K562 (cell line): ENCODE measurements around the gene SNX15. TPM values are rescaled to one million over a fixed set of nuclear protein-coding genes. Genes with fewer than 3 reads are reported as not detected.

ENCODE experiments used
- BCOR ChIP-seq: fragments of 450-650 bp; IDR thresholded peaks from 2 replicates; pipeline ENCODE4 v1.6.1; 2016
- DPF2 ChIP-seq: fragments of 450-650 bp; IDR thresholded peaks from 2 replicates; pipeline ENCODE4 v1.6.1; 2016
- FOXK1 ChIP-seq: sonication (generic); formaldehyde crosslinking; IDR thresholded peaks from 2 replicates; pipeline ENCODE4 v1.8.0; 2022; ENCODE audit warnings: missing genetic modification reagents, mild to moderate bottlenecking, borderline replicate concordance
- HDAC2 ChIP-seq: fragments of 450-650 bp; IDR thresholded peaks from 2 replicates; pipeline ENCODE4 v1.6.1; 2016; ENCODE audit warnings: mild to moderate bottlenecking
- HEY1 ChIP-seq: fragments of 250-450 bp; sonication (Bioruptor Pico); IDR thresholded peaks from 2 replicates; pipeline ENCODE4 v1.5.0; 2020; ENCODE audit warnings: mild to moderate bottlenecking, moderate library complexity, borderline replicate concordance
- RBM25 ChIP-seq: fragments of 200-400 bp; formaldehyde crosslinking; IDR thresholded peaks from 2 replicates; pipeline ENCODE4 v1.6.1; 2018; ENCODE audit warnings: low read length, low read depth, moderate library complexity; ENCODE audit not compliant: severe bottlenecking
- RCOR1 ChIP-seq, 2 experiments: IDR thresholded peaks; 2 replicates each; pipeline ENCODE4 v1.6.1; 2012; ENCODE audit warnings: low read depth in 2 of 2, low read length in 2 of 2, borderline replicate concordance in 1 of 2, improper control_type of control experiment in 1 of 2
- SMARCC2 ChIP-seq: fragments of 450-650 bp; IDR thresholded peaks from 2 replicates; pipeline ENCODE4 v1.6.1; 2017; ENCODE audit warnings: antibody characterized with exemption, moderate library complexity, mild to moderate bottlenecking, low read depth
- TAF15 ChIP-seq: fragments of 200-400 bp; formaldehyde crosslinking; IDR thresholded peaks from 2 replicates; pipeline ENCODE4 v1.6.1; 2017; ENCODE audit warnings: mild to moderate bottlenecking, low read depth, low read length, moderate library complexity
- ZC3H11A ChIP-seq: IDR thresholded peaks from 2 replicates; pipeline ENCODE4 v1.6.1; 2012; ENCODE audit warnings: low read depth, low read length, improper control_type of control experiment
- ZNF121 ChIP-seq: sonication (generic); formaldehyde crosslinking; conservative IDR thresholded peaks from 2 replicates; pipeline ENCODE4 v1.8.0; 2022; ENCODE audit warnings: missing genetic modification reagents
- ZNF165 ChIP-seq: fragments of 250-450 bp; sonication (Bioruptor Pico); IDR thresholded peaks from 2 replicates; pipeline ENCODE4 v1.4.0; 2020; ENCODE audit warnings: borderline replicate concordance
- polyA plus RNA-seq, 8 experiments: library from polyadenylated mRNA; depleted of rRNA in 4 of 8; stranded (reverse) in 5 of 8; unstranded in 3 of 8; fragments of >200 nt; fragmentation: Nextera tagmentation in 2 of 8; fragmentation: Illumina TruSeq in 1 of 8; extraction: Ambion mirVana in 2 of 8; extraction: Trizol in 1 of 8; gene quantifications; 2 replicates each; pipeline versions ENCODE4 v1.2.1 to v1.2.3, GENCODE V29; 2011 to 2014; ENCODE audit warnings: inconsistent platforms in 1 of 8, missing spikeins in 1 of 8
- total RNA-seq, 7 experiments: library from RNA; depleted of rRNA in 6 of 7; stranded (reverse); fragments of >200 nt in 6 of 7; fragmentation: Illumina TruSeq in 2 of 7; extraction: Trizol in 2 of 7; gene quantifications; 2 replicates each; pipeline versions ENCODE4 v1.2.1 to v1.2.3, GENCODE V29; 2011 to 2021; ENCODE audit warnings: low replicate concordance in 1 of 7
- TF ChIP-seq, protein P1 (sequence below): sonication (generic); formaldehyde crosslinking; IDR thresholded peaks from 2 replicates; pipeline ENCODE4 v1.8.0; 2023; ENCODE audit warnings: mild to moderate bottlenecking, missing genetic modification reagents
- TF ChIP-seq, protein P2 (sequence below): sonication (generic); formaldehyde crosslinking; IDR thresholded peaks from 2 replicates; pipeline ENCODE4 v1.8.0; 2022; ENCODE audit warnings: mild to moderate bottlenecking, missing genetic modification reagents, borderline replicate concordance

Gene SNX15
- total and polyA plus RNA-seq, 9 of the 15 experiments (the other 6 are each of a cell fraction or from before 2014, with no cell fraction given) = 1.8 to 27.8 (median 15.2) TPM

DNA sequence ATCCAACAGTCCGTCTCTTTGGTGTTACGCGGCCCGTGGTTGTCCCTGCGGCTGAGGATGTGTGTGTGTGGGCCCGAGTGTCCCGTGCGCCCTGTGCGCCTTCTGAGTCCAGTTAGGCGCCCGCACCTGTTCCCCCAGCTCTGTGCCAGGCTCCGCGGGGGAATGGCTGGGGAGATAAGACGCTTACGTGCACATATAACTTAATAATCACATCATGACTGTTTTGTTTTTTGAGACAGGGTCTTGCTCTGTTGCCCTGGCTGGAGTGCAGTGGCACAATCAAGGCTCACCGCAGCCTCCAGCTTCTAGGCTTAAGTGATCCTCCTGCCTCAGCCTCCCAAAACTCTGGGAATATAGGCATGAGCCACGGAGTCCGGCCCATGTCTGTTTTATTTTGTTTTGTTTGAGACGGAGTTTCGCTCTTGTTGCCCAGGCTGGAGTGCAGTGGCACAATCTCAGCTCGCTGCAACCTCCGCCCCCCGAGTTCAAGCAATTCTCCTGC, 12.5 kb upstream of the SNX15 start (continued):
- TF ChIP-seq, protein P1, sequence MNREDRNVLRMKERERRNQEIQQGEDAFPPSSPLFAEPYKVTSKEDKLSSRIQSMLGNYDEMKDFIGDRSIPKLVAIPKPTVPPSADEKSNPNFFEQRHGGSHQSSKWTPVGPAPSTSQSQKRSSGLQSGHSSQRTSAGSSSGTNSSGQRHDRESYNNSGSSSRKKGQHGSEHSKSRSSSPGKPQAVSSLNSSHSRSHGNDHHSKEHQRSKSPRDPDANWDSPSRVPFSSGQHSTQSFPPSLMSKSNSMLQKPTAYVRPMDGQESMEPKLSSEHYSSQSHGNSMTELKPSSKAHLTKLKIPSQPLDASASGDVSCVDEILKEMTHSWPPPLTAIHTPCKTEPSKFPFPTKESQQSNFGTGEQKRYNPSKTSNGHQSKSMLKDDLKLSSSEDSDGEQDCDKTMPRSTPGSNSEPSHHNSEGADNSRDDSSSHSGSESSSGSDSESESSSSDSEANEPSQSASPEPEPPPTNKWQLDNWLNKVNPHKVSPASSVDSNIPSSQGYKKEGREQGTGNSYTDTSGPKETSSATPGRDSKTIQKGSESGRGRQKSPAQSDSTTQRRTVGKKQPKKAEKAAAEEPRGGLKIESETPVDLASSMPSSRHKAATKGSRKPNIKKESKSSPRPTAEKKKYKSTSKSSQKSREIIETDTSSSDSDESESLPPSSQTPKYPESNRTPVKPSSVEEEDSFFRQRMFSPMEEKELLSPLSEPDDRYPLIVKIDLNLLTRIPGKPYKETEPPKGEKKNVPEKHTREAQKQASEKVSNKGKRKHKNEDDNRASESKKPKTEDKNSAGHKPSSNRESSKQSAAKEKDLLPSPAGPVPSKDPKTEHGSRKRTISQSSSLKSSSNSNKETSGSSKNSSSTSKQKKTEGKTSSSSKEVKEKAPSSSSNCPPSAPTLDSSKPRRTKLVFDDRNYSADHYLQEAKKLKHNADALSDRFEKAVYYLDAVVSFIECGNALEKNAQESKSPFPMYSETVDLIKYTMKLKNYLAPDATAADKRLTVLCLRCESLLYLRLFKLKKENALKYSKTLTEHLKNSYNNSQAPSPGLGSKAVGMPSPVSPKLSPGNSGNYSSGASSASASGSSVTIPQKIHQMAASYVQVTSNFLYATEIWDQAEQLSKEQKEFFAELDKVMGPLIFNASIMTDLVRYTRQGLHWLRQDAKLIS = 0 out of 2 replicates have a peak, but pooled peaks have one; percentile 10
- TF ChIP-seq ZC3H11A = no peak
- peak; percentile 100 for TF ChIP-seq ZNF121 (CRISPR knock-in tag)
- TF ChIP-seq SMARCC2 = no peak
- 0 out of 2 replicates have a peak, but pooled peaks have one; percentile 18 for TF ChIP-seq HDAC2
- no peak for TF ChIP-seq ZNF165 (CRISPR knock-in tag)
- TF ChIP-seq BCOR = peak; percentile 88
- TF ChIP-seq DPF2 = 0 out of 2 replicates have a peak, but pooled peaks have one; percentile 47
- peak; percentile 68 for TF ChIP-seq RBM25
- TF ChIP-seq, protein P2, sequence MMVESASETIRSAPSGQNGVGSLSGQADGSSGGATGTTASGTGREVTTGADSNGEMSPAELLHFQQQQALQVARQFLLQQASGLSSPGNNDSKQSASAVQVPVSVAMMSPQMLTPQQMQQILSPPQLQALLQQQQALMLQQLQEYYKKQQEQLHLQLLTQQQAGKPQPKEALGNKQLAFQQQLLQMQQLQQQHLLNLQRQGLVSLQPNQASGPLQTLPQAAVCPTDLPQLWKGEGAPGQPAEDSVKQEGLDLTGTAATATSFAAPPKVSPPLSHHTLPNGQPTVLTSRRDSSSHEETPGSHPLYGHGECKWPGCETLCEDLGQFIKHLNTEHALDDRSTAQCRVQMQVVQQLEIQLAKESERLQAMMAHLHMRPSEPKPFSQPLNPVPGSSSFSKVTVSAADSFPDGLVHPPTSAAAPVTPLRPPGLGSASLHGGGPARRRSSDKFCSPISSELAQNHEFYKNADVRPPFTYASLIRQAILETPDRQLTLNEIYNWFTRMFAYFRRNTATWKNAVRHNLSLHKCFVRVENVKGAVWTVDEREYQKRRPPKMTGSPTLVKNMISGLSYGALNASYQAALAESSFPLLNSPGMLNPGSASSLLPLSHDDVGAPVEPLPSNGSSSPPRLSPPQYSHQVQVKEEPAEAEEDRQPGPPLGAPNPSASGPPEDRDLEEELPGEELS = peak; percentile 52; the same call in 1 of the 2 replicates
- TF ChIP-seq HEY1 (CRISPR knock-in tag) = no peak
- 0 out of 4 replicates have a peak, but pooled peaks of 1 of the 2 experiments have one; percentile 27 for TF ChIP-seq RCOR1 (IDR thresholded peaks at IDR 0.05; ENCODE audit: borderline replicate concordance in 1 of 2, low read depth in 2 of 2, low read length in 2 of 2)
- TF ChIP-seq FOXK1 (CRISPR knock-in tag) = peak; percentile 90; the same call in 1 of the 2 replicates
- no peak for TF ChIP-seq TAF15
